Stimulated activated CD4-positive, alpha-beta T cell treated with anti-CD3 and anti-CD28 coated beads, Interleukin-1b, Interleukin-23, amount 100 ng/mL, for 4 hours (primary cell): Measurements from ENCODE around the gene PTPN9.
"Not testable (repeated sequence)": the region's sequence is repeated elsewhere in the genome, so short reads cannot be mapped to it uniquely, and the experiment has no call there.

ENCODE experiments used
- DNase-seq, 2 donors: peaks; one replicate each; pipeline ENCODE4 v3.0.0-alpha.2; 2020; ENCODE audit warnings: low read depth in 2 of 2

Gene PTPN9

DNA sequence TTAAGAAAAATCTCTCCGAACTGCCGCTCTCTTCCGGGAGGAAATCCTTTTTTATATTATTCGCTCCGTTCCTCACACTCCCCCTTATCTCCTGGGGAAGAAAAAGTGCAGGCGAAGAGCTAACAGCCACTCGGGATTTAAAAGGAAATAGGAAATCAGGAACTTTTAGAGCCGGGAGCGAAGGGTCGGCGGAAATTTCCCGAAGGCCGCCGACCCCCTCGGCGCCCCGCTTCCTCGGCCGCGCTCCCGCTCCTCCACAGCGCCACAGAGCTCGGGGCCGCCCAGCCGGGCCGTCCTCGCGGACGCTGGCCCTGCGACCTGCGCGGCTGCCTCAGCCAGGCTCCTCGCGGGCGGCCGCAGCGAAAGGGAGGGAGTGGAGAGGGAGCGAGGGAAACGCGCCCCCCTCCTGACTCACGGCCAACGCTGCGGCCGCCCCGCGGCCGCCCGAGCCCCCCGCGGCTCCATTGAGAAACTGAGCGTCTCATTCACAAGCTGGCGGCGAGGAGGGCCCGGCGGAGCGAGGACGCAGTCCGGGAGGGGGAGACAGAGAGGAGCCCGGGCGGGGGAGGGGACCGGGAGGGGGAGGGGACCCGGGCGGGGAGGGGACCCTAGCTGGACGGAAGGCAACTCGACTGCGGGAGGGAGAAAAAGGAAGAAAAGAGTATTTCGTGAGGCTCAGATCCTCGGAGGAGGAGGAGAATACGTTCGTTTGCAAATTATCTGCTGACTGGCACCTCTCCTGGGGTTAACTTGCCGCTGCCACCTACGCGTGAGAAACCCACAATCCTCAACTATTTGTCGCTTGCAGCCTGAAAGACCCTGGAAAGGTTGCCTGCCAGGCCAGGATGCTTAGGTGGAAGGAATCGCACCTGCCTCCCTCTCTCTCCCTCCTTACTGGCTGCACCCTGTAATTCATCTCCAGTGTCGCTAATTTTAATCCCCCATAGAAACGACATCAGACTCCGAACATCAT is at the start of gene PTPN9:
PTPN9 (minus strand) TSS at position 368 of the 973 bp plus-strand sequence. CDS start 539 bp downstream, outside the sequence.
- peak; percentile 45 to 72 for DNase-seq

DNA sequence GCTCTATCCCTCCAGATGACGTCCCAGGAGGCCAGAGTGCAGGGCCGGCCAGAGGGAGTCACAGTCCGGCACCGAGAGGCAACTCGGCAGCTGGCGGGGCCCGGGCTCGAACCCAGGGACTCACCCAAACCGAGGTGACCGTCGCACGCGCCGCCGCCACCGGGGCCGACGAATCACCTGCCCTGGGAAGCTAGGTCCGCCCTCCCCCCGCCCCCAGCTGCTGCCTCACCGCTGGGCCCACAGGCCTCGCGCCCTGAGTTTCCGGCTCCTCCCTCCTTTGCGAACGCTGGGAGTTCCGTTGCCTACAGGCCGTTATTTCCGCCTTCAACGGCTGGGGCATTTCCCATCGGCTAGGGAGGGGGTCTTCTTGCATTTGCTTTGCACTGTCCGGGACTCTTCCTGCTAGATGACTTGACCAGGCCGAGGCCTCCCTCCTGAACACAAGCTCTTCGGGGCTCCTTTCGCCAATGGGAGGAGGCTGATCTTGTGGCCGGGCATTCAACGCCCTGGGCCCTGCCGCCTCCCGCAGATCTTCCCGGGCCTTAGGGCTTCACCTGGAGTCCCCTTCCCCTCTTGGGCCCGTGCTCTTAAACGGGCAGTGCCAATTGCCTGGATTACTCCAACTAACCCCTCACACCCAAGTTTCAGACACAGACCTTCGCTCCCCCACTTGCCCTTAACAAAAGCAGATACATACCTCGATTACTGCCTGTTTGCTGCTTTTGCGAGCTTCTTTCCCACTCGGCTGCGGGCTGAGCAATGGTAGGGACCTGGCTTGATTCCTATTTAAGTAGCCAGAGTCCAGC is 46.6 kb upstream of the PTPN9 start, which contains the start of gene SNUPN:
SNUPN (minus strand) TSS at position 184 of the 806 bp plus-strand sequence. CDS start 4,674 bp downstream, outside the sequence.
- peak; percentile 90 to 91 for DNase-seq

GRCh38 chr15:75622505-75622904 is 43.4 kb upstream of the PTPN9 start:
- DNase-seq: no peak

GRCh38 chr15:75620841-75621391 is 41.8 kb upstream of the PTPN9 start:
- DNase-seq: no peak

DNA sequence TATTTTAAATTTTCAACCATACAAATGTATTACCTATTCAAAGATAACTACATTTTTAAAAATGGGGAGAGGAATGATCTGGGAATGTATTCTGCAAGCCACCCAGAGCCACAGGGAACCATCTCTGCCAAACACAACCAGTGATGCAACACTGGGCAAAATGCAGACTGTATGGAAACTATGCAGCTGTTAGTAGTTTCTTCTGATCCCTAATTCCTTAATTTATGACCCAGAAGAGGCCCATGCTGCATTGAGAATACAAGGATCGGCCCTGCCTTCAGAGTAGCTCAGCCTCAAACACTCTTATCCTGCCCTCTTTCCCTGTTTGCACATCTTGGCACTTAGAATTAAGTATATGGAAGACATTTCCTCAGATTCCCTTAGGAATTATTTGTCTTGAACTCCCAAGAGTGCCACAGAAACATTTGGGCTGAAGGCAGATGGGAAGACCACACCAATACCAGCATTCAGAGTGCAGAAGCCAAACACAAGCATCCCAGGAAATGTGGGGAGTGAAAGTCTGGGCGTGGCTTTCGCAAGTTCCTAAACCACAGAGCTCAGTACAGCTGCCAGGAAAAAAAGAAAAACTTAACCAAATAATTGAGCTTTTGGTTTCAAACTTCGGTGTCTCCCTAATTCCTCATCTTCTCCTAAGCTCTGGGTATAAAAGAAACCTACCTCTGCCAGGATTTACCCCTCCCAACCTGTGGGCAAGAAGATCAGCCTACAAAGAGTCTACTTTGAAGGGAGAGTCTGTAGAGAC is 41.1 kb upstream of the PTPN9 start:
- no peak for DNase-seq

DNA sequence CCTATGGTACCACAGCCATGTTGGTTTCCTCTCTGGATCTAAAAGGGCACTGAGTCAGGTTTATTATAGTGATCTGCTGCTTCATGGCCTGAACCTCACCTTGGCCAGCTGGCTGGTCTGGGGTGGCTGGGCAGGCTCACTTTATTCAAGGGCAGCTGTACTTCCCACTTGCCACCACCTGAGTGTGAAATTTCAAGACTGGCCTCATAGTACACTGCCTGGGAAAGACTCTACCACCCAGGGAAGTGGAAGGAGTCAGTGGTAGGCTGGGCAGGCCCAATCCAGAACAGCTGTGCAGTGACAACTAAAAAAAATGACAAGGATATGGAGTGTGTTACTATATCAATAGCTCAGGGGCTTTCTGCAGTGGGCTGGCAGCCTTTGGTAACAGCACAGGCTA is 37.7 kb upstream of the PTPN9 start:
- no peak for DNase-seq

DNA sequence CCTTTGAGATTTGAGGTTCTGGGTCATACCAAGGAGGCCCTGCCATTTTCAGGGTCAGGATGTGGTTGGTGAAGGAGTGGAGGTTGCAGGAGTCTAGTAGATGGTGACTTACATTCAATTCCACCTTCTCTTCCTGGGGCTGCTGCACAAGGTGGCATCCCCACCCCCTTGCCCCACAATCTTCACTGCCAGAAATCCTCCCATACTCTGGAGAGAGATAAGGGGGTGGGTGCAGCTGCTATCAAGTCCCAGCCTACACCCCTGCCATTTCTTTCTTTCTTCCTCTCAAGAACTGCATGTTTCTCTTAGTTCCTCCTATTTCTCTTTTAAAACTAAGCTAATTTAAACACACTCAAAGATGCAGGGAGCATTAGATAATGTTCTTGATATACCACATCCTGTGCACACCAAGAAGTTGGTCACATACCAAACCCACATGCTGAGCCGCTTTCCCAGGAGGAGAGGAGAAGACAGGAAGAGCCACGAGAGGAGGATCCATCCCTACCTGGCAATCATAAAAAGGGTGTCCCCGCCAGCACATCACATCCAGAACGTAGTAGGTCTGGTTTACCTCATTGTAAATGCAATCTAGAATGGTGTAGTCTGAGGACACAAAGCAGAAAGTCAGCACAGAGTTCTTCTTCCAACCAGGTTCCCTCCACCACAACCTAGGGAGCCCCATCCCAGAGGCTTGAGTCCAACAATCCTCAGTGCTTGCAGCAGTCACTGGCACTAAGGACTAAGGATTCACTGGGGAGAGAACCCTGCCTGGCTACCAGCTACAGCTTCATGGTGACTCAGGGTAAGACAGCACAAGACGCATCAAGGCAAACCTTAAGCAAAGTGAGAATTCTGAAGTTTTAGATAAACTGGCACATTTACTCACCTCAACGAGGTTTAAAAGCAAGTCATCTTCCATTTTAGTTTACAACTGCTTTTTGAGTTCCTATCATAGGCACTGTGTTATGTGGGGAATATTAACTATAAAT is 27.9 kb upstream of the PTPN9 start:
- no peak for DNase-seq

- DNase-seq: no peak
Measured at GRCh38 chr15:75606026-75606425, 26.9 kb upstream of the PTPN9 start.

GRCh38 chr15:75599401-75599800 is 20.3 kb upstream of the PTPN9 start:
- no peak for DNase-seq

- DNase-seq: no peak
Measured at GRCh38 chr15:75598361-75598760, 19.2 kb upstream of the PTPN9 start.

- DNase-seq: no peak
Measured at GRCh38 chr15:75597667-75598341, 18.7 kb upstream of the PTPN9 start.

- DNase-seq: no peak
Measured at GRCh38 chr15:75596703-75597345, 17.7 kb upstream of the PTPN9 start.

GRCh38 chr15:75594276-75594675 is 15.2 kb upstream of the PTPN9 start:
- DNase-seq: no peak

- DNase-seq: no peak
Measured at GRCh38 chr15:75591655-75592364, 12.7 kb upstream of the PTPN9 start.

DNA sequence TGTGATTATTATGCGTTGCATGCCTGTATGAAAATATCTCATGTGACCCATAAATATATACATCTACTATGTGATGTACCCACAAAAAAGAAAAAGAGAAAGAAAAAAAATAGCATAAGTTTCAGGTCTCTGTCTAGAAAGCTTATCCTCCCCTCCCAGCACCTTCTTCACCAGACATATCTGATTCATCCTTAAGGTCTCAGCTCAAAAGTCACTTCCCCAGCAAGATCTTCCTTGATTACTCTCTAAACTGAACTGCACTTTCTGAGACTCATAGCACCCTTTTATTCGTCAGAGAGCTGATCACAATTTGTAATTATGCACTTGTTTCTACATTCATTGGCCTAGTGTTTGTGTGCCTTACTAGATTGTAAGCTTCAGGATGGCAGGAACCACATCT is 11.1 kb upstream of the PTPN9 start:
- no peak for DNase-seq

- DNase-seq: no peak
Measured at GRCh38 chr15:75589071-75589470, 10.0 kb upstream of the PTPN9 start.

DNA sequence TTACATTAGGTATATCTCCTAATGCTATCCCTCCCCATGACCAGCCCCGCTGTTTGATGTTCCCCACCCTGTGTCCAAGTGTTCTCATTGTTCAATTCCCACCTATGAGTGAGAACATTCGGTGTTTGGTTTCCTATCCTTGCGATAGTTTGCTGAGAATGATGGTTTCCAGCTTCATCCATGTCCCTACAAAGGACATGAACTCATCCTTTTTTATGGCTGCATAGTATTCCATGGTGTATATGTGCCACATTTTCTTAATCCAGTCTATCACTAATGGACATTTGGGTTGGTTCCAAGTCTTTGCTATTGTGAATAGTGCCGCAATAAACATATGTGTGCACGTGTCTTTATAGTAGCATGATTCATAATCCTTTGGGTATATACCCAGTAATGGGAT is 7.3 kb upstream of the PTPN9 start:
- not testable (repeated sequence) for DNase-seq

DNA sequence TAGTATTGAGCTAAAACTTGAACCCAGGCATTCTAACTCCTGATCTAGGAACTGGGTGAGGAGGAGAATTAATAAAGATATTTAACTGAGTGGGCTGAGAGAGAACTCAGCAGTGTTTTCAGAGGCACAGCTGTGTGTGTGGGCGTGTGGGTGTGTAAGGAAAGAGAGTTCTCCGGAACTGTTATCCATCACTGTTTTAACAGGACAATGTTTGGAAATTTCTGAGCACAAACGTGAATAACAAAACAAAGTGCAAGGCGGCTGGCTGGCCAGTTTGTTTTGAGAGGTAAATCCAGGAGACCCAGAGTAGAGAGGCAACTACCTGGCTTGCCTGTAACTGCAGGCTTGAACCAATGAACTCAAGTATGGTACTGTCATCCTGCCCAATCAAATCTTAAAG is 5.0 kb upstream of the PTPN9 start:
- no peak for DNase-seq
